Fibroblast of peridontal ligament (primary cell): Measurements from ENCODE around the gene NUFIP1.
"Not testable (repeated sequence)": the region's sequence is repeated elsewhere in the genome, so short reads cannot be mapped to it uniquely, and the experiment has no call there.

Experiments
- DNase-seq: peaks from one replicate; pipeline ENCODE4 v3.0.0-alpha.2; 2010; ENCODE audit errors: extremely low read depth

The NUFIP1 gene

GRCh38 chr13:44989071-44989889 is at the start of gene NUFIP1, which contains the start of gene GPALPP1:
Gene NUFIP1, minus strand, starts transcription at chr13:44989471. Its CDS starts 35 bp downstream, at chr13:44989436.
Gene GPALPP1, plus strand, starts transcription at chr13:44989538. Its CDS starts 117 bp downstream, at chr13:44989655.
- DNase-seq, result peak; percentile 96

GRCh38 chr13:45036206-45036605 is 46.9 kb upstream of the NUFIP1 start:
- no peak for DNase-seq

GRCh38 chr13:45034342-45034741 is 45.1 kb upstream of the NUFIP1 start:
- DNase-seq, result no peak

- DNase-seq, result no peak
Observed at GRCh38 chr13:45024847-45025246, 35.6 kb upstream of the NUFIP1 start.

- DNase-seq, result peak; percentile 64
Observed at GRCh38 chr13:45021250-45021649, 32.0 kb upstream of the NUFIP1 start.

GRCh38 chr13:45019981-45020380 is 30.7 kb upstream of the NUFIP1 start:
- not testable (repeated sequence) for DNase-seq

- DNase-seq, result no peak
Observed at GRCh38 chr13:45016792-45017425, 27.6 kb upstream of the NUFIP1 start.

- no peak for DNase-seq
Observed at GRCh38 chr13:45015300-45015699, 26.0 kb upstream of the NUFIP1 start.

- no peak for DNase-seq
Observed at GRCh38 chr13:45011198-45011597, 21.9 kb upstream of the NUFIP1 start.

GRCh38 chr13:45007823-45008222 is 18.6 kb upstream of the NUFIP1 start:
- no peak for DNase-seq

GRCh38 chr13:45007225-45007624 is 18.0 kb upstream of the NUFIP1 start:
- no peak for DNase-seq

- DNase-seq, result no peak
Observed at GRCh38 chr13:45004096-45004495, 14.8 kb upstream of the NUFIP1 start.

- no peak for DNase-seq
Observed at GRCh38 chr13:45003417-45003816, 14.1 kb upstream of the NUFIP1 start.

GRCh38 chr13:44989941-44990340 is 670 bp upstream of the NUFIP1 start:
- no peak for DNase-seq

GRCh38 chr13:44978328-44978727 is 10.9 kb downstream of the NUFIP1 start:
- DNase-seq, result no peak

GRCh38 chr13:44976949-44977583 is 12.2 kb downstream of the NUFIP1 start:
- DNase-seq, result no peak

- no peak for DNase-seq
Observed at GRCh38 chr13:44976196-44976595, 13.1 kb downstream of the NUFIP1 start.

GRCh38 chr13:44974056-44974793 is 15.0 kb downstream of the NUFIP1 start:
- peak; percentile 67 for DNase-seq

GRCh38 chr13:44972956-44973581 is 16.2 kb downstream of the NUFIP1 start:
- peak; percentile 60 for DNase-seq

- no peak for DNase-seq
Observed at GRCh38 chr13:44971656-44972595, 17.3 kb downstream of the NUFIP1 start.
